ENCODE data around the gene TNFRSF8.

DNA sequence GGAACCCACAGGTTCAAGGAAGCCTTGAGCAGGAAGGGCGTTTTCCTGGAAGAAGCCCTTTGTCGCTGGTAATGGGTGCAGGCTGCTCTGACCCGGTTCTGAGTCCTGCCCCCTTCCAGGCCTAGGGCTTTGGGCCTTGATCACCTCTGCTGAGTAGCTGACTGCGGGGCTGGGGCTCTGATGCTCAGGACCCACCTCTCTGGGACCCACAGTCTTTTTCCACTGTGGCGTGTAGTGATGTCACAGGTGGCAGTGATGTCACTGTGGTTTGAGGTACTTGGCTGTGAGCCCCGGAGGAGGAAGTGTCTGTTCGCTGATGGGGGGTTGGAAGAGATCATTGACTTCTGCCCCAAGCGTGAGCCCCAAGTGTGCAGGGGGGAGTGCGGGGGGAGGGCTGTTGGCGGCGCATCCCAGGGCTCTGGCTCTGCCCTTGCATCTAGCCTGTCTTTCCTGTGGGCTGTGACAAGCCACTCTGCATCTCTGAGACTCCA, 110.6 kb downstream of the TNFRSF8 start:
- TF ChIP-seq, protein P1, sequence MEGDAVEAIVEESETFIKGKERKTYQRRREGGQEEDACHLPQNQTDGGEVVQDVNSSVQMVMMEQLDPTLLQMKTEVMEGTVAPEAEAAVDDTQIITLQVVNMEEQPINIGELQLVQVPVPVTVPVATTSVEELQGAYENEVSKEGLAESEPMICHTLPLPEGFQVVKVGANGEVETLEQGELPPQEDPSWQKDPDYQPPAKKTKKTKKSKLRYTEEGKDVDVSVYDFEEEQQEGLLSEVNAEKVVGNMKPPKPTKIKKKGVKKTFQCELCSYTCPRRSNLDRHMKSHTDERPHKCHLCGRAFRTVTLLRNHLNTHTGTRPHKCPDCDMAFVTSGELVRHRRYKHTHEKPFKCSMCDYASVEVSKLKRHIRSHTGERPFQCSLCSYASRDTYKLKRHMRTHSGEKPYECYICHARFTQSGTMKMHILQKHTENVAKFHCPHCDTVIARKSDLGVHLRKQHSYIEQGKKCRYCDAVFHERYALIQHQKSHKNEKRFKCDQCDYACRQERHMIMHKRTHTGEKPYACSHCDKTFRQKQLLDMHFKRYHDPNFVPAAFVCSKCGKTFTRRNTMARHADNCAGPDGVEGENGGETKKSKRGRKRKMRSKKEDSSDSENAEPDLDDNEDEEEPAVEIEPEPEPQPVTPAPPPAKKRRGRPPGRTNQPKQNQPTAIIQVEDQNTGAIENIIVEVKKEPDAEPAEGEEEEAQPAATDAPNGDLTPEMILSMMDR (IDR thresholded peaks at IDR 0.05; ENCODE audit: poor library complexity), result no peak
- TF ChIP-seq EZH2 (IDR thresholded peaks at IDR 0.05; ENCODE audit: borderline replicate concordance) (no peak), EZH2phosphoT487 (IDR thresholded peaks at IDR 0.05; ENCODE audit: low read depth, severe bottlenecking, unreplicated experiment) (no peak)

All from hepatocyte (in vitro differentiated cells).